ENCODE measurements around the gene DNPEP.
A peak's percentile ranks its signal among the peaks of the same experiment; 100 is the strongest.

Gene DNPEP

DNA sequence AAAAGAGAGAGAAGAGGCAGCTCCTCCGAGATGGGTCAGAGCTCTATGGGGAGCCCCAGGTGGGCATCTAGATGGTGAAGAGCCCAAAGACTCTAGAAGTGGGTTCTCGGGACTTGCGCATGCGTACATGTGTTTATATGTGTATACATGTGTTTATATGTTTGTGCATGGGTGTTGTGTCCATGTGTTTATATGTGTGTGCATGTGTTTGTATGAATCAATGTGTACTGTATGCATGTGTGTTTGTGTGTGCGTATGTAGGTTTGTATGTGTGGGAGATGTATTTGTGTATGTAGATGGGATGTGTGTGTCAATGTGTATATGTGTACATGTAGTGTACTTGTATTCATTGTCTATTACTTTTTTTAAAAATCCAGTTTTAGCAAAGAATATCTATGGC is 25.6 kb downstream of the DNPEP start:
- DNase-seq (ENCODE audit: low spot score) = no peak

DNA sequence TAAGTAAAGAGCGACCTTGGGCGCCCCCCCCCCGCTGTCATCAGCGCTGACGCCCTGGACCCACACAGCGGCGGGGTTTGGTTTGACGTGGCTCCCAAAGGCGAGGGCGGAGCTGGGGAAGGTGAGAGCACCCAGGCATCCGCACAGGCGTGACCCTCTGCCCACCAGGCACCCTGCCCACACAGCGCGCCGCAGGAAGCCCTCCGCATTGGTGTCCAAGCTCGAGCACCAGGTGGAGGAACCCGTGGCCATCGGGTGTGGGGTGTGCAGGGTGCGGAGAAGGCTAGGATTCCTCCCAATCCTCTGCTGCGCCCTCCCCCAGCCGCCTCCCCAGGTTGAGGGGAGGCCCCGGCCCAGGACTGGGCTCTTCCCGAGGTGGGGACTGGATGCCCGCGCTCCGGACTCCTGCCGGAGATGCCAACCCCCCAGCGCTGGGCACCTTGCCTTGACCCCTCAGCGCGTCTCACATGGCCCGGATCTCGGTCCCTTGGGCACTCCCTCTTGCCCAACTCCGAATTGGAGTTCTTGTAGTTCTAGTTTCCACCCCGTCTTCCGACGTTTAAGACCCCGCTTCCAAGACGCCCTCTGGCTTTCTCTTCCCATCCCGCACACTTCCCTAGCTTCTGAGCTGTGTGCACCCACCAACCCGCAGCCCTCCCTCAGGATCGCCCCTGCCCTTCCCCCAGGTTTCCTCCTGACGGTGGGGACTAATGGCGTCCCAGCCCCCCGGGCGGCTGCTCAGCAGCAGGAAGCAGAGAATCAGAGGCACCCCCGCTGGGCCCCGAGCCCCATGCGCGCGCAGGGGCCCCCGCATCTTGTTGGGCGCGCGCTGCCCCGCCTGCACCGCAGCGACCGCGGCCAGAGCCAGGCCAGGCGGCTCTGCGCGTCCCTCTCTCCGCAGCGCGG is 29.3 kb downstream of the DNPEP start:
- no peak for DNase-seq (ENCODE audit: low spot score)

DNA sequence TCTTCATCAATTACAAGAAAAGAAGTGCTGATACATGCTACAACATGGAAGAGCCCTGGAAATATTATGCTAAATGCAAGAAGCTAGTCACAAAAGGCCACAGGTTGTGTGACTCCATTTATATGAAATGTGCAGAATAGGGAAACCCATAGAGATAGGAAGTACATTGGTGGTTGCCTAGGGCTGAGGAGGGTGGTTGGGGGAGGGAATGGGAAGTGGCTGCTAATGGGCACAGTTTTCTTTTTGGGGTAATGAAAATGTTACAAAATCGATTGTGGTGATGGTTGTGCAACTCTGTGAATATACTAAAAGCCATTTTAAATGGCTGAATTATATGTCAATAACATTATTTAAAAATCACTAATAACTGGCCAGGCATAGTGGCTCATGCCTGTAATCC is 30.9 kb downstream of the DNPEP start:
- no peak for DNase-seq (ENCODE audit: low spot score)

DNA sequence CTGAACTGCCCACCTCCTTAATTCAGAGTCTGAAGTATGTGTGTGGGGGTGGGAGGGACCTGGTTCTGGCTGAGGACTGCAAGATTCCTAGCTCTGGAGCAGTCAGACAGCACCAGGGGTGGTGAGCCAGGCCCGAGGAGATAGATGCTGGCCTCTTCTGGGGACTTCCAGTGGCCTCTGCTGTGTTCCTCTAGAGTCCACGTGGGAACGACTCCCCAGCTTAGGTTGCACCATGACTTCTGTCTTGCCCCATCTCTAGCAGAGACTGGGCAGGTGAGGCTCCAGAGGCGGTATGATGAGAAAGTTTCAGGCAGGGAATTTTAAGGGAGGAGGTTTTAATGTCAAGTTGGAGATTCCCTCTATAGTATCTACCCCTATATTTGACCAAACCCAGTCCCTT is 33.1 kb downstream of the DNPEP start:
- no peak for DNase-seq (ENCODE audit: low spot score)

DNA sequence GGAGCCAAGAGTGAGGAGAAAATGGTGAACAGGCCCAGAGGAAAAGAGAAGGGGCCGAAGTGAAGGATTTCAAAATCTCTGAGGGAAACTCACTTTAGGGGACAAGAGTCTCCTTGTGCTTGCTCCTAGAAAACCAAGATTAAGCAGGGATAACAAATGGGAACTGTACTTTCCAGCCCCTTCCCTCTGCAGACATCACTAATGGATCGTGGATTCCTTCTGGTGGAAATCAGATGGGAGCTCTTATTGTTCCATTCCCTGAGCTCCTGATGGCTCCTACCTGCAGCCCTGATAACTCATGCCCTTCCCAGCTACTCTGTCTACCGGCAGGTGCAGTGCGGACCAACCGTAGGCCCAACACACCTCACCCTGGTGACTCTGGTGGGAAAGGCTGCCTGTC is 34.6 kb downstream of the DNPEP start:
- no peak for DNase-seq (ENCODE audit: low spot score)

DNA sequence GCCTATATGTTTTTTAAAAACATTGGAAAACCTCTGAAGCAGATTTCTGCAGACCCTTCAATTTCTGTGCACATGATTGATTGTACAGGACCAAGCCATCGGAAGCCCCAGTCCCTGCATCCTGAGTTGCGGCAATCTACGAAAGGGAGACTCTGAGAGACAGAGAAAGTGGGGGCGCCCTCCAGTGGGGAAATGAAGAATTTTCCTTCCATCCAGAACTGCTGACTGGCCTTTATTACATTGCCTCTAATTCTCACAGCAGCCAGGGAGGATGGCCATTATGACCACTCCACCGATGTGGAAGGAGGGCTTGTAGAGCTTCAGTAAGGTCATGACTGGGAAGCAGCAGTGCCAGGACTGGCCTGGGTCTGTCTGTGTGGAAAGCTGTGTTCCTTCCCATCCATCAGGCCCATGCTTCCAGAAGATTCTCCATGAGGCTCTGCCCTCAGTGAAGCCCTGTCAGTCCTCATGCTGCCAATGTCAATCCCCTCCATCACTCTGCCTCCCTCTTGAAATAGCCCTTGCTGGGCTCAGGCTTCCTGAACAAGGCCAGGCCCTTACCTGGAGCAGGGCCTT is 35.2 kb downstream of the DNPEP start:
- DNase-seq (ENCODE audit: low spot score) = peak; percentile 67

DNA sequence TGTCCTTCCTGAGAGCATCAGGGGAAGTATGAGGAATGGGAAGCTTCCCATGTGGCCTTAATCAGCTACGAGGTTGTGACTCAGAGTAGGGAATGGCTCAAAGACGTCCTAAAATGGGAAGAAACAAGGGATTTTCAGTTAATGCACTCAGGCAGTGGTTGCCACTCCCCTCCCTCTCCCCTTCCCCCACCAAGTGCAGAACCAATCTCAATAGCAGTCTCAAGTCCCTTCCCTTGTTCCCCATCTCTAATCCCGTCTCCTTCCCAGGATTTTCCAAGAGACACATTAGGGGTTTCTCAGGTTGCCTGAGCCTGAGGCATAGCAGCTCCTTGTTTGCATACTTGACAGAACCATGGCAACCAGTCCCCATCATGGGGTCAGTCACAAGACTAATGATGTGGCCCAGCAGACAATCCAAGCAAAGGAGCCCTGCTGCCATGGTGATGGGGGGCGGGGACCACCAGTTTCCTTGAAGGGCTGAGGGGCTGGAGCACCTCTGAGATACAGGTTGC is 36.9 kb downstream of the DNPEP start:
- peak; percentile 50 for DNase-seq (ENCODE audit: low spot score)

DNA sequence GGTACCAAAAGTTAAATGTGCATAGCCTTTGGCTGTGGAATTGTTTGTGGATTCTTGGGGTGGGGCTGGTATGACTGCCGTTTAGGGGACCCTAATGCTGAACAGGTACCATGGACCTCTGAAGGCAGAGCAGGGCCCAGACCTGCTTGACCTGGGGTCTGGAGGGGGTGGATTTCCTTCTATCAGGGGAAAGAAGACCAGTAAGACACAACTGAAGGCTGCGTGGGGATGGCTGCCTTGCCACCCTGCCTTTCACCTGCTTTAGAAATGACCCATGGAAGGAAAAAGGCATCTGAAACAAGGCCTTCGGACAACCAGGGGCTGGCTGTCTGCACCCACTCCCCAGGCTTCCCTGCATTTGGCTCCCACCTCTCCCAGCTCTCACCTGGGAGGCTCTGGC is 37.5 kb downstream of the DNPEP start:
- no peak for DNase-seq (ENCODE audit: low spot score)

DNA sequence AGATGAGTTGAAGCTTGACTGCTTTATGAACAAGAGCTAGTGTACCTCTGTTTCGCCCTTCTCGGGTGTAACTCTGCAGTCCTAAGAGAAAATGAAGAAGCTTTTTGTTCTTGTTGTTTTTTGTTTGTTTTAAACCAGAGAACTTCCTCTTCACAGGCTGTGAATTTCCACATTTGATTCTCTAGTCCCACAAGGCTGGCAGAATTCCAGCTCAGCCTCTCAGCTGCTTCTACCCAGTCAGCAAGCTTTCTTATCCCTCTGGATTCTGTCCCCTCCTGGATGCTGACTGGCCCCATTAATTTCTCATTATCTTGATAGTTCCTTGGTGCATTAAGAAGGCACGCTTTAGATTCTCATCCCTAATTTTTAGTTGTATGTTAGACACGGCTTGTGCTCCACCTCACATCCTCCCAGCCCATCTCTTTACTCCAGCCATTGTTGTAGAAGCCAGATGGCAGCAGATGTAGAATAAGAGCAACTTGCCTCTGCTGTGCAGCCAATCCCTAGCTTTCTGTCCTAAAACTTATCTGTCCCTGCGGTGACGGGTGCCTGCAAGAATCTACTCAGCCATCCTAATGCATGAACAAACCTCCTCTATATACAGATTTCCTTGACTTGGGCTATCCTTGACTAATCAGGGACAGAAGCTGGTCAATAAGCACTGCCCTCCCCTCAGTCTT is 42.8 kb downstream of the DNPEP start:
- DNase-seq (ENCODE audit: low spot score) = no peak

DNA sequence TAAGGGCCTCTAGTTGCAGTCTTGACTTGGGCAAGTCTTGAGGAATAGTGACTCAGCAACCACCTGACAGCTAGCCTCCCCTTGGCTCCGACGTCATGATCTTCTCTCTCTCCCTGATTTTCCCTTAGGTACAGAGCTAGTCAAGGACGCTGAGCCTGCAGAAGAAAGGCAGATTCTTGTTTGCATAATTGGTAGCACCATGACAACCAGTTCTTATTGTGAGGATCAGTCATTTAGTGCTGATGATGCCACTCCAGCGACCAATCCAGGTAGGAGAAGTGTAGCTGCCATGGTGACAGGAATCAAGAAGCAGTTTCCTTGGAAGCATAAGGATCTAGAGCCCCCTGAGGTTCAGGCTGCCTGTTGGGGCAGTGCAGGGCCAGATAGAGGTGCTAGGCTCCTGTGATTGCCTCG is 52.3 kb downstream of the DNPEP start:
- no peak for DNase-seq (ENCODE audit: low spot score)

DNA sequence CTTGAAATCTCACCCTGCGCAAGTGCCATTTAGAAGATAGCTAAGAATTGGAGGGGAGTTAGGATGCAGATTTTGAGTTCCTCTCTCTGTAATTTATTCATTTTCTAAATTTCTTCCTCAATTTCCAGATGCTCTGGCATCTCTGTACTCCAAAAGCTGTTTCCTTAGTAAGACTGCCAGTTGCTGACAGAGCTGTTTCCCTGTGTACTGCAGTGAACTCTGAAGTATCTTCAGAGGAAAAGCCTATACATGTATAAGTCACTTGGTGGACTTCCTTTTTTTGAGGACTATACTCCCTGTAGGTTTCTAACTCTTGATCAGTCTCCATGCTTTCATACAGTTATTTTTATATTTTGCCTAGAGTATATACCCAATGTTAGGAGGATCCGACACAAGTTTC is 53.6 kb downstream of the DNPEP start:
- no peak for DNase-seq (ENCODE audit: low spot score)

DNA sequence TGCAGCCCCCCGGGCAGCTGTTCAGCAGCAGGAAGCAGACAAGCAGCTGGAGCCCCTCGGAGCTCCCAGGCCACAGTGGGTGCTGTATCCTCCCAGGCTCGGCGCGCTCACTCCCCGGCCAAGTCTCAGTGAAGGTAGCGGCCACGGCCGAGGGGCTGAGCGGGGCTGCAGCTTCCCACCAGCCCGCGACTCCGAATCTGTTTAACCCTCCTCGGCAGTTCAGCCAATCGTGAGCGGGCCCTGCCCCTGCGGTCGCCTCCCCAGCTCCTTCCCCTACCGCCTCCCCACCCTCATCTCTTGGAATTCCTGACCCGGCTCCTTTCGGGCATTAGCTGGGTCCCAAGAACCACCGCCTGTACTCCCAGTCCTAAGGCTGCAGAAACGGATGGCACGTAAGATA is 55.2 kb downstream of the DNPEP start, which contains the start of gene RESP18:
Gene RESP18 (minus strand): TSS at position 203 of the 400 bp plus-strand sequence.
- DNase-seq (ENCODE audit: low spot score) = no peak

DNA sequence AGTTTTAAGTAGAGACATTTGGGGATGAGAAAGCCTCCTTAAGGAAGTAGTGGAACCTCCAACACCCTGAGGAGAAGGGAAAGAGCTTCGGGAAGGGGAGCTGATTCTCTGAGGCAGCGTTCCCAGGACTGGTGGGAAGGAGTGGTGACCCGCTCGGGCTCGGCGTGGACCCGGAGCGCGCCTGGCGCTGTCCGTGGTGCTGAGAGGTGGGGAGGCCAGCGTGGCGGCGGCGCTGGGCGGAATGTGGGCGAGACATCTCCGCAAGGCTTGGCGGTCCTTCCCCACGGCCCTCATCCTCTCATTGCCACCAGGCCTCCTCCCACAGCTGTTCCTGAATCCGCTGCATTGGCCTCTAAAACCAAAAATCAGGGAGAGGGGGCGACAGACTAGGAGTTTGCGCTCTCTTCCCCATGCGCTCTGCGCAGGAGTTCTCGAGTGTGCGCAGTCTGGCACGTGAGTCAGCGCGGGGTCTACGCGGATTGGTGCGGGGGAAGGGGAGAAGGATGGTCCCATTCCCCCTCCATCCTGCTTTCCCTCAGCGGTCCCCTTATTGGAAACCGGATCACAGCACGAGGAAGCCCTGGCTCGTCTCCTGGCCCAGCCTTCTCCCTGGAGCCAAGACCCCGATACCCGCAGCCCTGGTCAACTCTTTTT is 56.0 kb downstream of the DNPEP start:
- DNase-seq (ENCODE audit: low spot score) = peak; percentile 33

DNA sequence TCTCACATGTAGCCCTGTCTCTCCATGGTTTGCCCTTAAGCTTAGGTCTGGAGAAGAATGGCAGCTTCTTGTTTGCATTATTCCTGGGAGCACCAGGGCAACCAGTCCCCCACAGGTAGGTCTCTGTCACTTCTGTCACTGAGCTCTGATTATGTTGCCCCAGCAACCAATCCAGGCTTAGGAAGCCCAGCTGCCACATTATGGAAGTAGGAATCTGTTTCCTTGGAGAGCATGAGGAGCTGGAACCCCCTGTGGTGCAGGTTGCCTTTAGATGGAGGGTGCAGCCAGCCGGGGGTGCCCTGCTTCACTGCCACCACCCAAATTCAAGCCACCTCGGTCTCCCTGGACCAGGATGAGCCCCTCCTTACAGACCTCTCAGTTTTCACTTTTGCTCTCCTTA is 60.0 kb downstream of the DNPEP start:
- DNase-seq (ENCODE audit: low spot score) = no peak

DNA sequence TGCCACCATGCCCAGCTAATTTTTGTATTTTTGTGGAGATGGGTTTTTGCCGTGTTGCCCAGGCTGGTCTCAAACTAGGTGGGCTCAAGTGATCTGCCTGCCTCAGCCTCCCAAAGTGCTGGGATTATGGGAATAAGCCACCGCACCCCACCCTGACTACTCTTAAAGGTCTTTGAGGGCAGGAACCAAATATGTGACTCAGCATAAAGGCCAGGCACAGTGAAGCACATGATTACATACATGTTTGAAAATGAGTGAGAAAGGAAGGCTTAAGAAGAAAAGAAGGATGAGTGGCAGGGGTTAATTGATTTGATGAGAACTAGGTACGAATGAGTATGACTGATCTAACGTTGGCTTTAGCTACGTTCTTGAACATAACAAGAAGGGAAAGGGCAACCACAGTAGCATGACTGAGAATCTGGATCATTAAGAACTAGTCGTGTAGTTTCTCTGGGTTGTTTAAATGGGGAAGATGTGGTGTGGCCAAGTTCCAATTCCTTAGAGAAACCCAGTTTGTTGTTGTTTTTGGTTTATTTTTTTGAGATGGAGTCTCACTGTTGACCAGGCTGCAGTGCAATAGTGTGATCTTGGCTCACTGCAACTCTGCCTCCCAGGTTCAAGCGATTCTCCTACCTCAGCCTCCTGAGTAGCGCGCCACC is 61.9 kb downstream of the DNPEP start:
- no peak for DNase-seq (ENCODE audit: low spot score)

DNA sequence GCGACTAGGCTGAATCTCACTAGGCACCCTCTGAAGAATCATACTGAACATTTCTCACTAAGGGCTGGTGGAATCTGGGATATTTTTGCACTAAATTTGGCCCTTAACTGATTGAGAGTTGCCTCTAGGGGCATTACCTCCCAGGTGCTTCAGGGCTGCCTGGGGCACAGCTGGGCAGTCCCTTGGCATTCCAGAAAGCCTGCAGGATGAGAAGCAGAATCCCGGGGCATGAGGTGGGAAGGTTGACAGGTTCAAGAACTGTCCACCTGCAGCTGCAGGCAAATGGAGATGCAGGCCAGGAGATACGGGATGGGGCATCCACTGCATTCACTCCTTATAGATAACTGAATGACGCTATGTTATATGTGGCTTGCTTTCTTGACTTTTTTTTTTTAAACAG is 62.6 kb downstream of the DNPEP start:
- DNase-seq (ENCODE audit: low spot score) = no peak

DNA sequence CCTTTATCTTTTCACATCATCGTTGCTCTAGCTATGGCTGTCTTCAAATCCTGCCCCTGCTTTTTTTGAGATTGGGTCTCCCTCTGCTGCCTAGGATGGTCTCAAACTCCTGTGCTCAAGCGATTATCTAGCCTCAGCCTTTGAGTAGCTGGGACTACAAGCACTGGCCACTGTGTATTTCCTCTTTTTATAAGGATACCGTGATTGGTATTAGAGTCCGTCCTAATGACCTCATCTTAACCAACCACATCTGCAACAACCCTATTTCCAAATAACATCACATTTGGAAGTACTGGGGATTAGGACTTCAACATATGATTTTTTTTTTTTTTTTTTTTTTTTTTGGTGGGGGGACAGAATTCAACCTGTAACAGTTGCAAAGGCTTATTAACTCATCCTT is 64.3 kb downstream of the DNPEP start:
- DNase-seq (ENCODE audit: low spot score) = no peak

Measured in hepatic stellate cell (primary cell).